GM18517 (cell line): ENCODE measurements around the gene FLAD1.

Source experiments
- ATAC-seq: cut with Tn5 transposase; IDR thresholded peaks from one replicate; pipeline ENCODE4 v1.9.1; 2021; ENCODE audit warnings: mild to moderate bottlenecking, moderate library complexity; ENCODE audit not compliant: unreplicated experiment

The FLAD1 gene

DNA sequence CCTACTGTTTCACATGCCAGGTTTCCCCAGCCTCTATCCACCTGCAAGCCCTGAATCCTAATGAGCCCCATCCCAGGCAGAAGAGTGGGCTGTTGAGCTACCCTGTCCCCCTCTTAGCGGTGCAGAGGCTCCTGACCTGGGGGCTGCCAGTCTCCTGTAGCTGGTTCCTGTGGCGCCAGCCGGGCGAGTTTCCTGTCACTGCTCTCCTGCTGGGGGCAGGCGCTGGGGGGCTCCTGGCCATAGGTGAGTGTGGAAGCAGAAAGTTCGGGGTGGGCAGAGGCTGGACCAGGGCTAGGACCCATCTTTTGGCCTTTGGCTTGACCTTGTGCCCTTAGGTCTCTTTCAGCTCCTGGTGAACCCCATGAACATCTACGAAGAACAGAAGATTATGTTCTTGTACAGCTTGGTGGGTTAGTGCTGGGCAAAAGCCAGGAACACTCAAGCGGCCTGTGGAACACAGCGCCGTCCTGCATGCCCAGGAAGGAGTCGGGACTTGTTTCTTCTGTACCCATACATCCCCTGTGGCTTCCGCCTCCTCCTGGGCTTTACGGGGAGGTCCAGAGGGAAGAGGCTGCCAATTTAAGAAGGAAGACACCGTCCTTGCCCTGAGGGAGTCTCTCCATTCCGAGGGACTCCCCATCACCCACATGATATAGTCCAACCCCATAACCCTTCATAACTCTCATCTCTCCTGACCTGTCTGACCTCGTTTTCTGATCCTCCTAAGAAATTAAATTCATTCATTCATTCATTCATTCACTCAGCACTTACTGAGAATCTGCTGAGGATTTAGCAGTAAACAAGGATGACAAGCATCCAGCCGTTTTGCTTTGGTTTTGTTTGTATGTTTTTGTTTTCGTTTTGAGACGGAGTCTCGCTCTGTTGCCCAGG is 51.4 kb downstream of the FLAD1 start:
- no peak for ATAC-seq

DNA sequence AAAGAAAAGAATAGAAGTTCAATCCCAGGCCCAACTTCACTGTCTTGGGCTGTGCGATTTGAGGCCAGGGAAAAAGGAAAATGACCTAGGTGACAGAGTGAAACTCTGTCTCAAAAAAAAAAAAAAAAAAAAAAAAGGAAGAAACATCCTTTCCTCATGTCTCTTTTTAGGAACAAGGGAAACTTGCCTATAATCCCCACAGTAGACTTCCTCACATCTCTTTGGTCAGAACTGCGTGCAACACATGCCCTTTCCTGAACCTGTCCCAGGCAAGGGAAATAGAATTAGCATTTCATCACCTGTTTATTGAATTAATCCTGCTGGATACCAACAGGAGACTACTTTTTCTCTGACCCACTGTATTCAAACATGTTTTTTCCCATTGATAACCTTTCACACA is 52.8 kb downstream of the FLAD1 start:
- no peak for ATAC-seq

DNA sequence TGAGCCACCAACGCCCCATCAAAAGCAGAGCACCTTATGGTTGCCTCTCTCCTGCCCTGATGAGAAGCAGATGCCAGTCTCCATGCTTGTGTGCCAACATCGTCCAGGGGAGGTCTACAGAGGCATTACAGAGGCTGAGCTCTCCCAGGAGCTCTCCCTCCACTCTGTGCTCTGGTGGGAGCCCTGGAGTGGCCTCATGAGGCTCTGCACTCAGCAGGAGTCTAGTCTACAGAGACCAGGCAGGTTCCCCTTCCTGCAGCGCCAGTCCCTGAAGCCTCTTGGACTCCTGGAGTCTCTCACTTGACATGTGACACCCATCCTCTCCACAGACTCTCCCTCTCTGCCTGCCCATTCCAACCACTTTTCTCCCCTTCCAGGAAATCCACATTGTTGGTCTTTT is 53.9 kb downstream of the FLAD1 start:
- ATAC-seq = no peak

DNA sequence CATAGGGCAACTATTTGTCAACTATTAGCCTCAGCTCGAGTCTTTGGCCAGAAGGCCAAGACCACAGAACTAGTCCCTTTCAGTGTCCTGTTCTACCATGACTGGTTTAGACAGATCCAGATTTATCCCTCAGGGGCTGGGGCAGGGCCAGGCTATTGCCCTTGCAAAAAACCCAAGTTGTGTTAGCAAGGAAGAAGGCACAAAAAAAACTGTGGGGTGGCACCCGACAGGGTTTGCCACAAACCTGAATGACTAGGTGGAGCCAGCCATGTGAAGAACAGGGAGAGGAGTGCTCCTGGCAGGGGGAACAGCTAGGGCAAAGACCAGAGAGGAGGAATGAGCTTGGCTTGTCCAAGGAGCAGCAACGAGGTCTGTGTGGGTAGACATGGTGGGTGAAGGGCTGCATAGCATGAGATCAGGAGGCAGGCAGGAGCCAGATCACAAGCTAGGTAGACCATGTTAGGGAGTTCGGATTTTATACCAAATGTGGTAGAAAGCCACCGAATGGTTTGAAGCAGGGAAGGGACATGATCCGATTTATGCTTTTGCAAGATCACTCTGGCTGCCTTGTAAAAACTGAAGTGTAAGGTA is 54.8 kb downstream of the FLAD1 start:
- ATAC-seq = no peak

DNA sequence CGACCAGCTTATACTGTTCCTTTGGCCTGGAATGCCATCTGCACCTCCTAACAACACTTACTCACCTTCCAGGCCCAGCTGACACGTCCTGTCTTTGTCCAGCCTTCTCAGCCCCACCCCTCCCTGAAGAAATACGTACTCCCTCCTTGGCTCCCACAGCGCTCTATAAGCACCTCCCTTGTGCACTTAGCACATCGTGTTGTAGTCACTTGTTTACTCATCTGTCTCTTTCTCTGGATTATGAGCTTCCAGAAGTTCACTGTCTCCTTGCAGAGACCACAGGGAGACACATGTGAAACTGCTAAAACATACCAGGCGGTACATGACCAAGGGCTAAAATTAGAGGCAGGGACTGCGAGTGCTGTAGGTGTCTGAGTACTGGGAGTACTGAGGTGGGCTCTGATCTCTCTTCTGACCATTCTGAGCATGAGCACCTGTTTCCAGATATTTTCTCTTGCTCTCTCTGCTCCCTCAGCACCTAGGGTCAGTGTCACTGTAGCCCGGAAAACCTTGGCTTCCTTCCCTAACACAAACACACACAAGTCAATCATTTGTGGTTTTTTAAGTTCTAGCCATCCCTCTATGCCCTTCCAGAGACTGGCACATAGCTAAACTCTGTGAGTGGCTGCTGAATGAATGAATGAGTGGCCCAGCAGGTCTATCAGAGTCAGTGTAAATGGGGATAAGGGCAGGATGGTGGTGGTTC is 55.6 kb downstream of the FLAD1 start:
- no peak for ATAC-seq

DNA sequence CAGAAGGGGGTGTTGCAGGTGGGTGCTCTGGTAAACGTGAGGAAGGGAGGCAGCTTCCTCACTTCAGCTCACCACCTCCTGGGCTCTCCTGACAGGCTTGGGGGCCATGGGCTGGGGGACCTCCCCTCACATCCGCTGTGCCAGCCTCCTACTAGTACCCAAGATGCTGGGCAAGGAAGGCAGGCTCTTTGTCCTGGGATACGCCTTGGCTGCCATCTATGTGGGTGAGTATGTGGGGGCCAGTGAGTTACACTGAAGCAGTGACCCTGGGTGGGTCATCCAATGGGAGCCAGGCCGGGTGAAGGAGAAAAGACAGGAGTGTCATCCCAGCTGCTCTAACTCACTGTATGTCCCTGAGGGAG is 56.1 kb downstream of the FLAD1 start:
- ATAC-seq = no peak

DNA sequence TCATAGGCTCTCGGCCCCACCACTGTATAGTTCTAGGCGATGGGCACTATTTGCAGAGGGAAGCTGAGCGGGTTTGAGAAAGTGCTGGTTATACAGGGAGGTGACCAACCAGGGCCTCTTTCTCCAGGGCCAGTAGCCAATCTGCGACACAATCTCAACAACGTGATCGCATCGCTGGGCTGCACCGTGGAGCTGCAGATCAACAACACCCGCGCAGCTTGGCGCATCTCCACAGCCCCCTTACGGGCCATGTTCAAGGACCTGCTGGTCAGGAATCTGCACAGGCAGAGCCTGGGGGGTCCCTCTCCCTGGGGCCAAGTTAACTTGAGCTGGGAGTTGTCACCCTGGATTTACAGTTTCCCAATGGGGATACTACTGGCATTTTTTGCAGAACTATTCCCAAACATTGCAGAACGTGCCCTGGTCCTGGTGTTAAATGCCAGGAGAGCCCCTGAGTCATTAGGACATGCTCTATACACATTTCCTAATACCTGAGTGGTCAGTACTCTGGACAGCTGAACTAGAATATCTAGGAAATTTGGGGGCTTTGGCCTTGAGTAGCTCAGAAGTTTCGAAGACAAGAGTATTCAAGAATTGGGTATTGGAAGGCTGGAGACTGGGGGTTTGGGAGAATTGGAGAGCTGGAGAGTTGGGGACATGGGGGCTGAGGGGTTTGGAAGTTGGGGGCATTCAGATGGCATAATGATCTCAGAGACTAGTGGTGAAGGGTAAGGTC is 57.4 kb downstream of the FLAD1 start:
- ATAC-seq = no peak
